Measurements from ENCODE around the gene MDP1.

Gene MDP1

DNA sequence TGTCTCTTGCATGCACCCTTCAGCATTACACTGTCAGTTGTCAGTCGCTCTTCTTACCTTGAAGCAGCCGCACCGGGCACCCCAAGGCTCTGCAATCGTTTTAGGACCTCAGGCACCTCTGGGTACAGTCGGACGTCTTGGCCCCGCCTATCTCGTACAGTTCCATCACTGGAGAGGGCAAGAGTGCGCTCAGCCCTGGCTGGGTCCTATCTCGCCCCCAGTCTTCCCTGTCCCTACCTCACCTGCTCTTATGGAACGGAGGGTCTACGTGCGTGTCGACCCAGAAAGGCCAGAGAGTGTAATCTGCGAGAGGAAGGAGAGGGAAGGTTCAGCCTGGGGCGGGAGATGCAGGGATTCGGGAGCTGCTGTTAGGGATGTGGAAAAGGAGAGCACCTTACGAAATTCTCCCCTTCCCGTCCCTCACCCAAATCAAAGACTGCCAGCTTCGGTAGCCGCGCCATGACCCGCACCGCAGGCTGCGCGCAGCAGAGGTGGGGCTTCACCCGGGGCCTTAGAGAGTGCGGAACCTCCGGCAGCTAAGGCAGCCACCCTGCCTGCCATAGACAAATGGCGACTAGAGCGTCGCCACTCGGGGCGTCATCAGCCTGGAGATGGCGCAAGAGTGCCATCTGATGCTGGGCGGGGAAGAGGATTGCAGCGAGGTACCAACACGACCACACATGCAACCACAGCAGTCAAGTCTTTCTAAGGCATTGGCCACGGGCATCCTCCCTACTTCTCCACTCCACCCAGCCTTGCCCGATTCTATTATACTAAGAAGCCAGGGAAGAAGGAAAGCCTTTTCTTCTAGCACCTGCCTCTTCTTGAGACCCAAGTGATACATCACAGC lies at the start of gene MDP1:
Gene MDP1, minus strand, starts transcription at position 572 of the 850 bp plus-strand sequence. Its CDS starts 111 bp downstream, at position 461.
- DNase-seq (ENCODE audit: low spot score) = peak; percentile 90

DNA sequence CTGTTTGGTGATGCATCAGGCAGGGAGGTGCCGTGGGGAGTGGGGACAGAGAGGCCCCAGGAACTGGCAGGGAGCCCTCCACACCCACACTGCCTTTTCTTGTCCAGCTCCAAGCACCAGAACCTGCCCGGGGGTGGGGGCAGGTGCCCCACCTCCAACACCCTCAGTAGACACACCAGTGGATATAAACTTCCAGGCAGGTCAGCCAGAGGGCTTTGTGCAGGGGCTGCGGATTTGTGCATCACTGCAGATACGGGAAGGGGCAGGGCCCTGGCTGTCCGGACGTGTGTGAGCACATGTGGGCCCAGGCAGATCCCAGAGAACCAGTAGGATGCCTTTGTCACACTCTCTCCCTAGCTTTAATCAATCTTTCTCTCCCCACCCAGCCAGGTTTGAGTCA lies 48.4 kb upstream of the MDP1 start:
- DNase-seq (ENCODE audit: low spot score) = no peak

DNA sequence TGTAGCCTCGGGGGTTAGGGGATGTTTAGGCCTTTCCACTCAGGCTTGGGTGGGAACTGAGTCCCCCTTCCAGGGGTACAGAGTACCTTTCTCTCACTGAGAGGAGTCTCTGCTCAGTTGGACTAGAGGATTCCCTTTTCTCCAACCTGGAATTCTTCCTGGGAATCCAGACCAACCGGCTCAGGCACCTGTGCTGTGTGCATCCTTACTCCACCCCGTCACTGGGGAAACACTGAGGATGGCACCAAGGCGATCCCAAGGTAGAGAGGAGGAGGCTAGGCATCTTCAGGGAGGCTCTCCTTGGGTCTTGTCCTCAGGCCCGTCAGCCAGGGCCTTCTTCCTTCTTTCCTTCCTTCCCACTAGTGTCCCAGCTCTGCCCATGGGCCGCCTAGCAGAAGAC lies 48.0 kb upstream of the MDP1 start:
- no peak for DNase-seq (ENCODE audit: low spot score)

DNA sequence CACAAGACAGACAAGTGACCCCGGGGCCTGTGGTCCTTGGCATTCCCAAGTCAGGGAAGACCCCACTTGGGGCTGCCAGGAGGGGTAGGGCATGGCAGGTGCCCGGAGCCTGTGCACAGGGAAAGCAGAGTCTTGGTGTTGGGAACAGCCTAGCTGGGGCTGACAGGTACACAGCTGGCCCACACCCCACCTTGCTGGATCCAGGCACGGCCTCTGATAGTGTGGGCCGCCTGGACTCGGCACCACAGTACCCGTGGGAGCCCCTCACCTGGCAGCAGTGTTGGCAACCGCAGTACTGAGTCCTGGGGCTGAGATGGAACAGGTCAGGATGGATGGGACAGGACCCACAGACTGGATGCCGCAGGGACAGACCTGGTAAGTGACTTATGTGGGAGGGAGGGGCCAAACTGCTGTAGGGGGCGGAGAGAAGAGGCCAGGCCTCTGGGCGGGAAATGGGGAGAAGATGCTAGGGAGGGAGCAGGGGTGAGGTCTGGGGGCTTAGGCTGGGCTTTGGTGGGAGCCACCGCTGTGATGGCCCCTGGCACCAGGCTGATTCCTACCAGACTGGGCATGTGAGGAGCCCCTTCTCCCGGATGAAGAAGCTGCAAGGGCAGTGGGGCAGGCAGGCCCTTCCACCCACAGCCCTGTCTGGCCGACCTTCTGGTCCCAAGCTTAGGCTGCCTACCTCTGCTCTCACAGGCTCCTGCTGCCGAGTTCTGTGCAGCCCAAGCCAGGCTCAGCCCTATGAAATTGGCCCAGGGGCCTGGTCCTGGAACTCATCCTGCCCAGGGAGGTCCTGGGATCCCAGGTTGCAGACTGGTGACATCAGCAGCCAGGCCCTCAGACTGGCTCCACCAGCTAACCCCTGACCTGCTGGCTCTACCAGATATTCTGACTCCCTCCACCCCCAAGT lies 47.2 kb upstream of the MDP1 start, which contains the start of gene TGM1:
Gene TGM1, minus strand, starts transcription at position 357 of the 913 bp plus-strand sequence. CDS start 825 bp downstream, outside the sequence.
- DNase-seq (ENCODE audit: low spot score) = no peak

DNA sequence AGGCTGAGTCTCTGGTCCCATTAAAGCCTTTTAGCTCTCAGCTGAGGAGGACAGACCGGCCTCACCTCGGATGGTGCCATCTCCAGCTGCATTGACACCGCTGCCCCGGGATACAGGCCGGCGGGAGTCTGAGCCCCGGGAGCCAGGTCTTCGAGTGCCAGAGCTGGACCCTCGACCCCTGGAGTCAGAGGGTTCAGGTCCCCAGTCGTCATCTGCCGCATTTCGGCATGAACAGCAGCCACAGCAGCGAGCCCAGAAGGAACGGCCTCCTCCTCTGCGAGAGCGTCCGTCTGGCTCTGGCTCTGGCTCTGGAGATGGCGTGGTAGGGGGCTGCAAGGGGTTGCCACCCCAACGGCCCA lies 46.1 kb upstream of the MDP1 start:
- no peak for DNase-seq (ENCODE audit: low spot score)

DNA sequence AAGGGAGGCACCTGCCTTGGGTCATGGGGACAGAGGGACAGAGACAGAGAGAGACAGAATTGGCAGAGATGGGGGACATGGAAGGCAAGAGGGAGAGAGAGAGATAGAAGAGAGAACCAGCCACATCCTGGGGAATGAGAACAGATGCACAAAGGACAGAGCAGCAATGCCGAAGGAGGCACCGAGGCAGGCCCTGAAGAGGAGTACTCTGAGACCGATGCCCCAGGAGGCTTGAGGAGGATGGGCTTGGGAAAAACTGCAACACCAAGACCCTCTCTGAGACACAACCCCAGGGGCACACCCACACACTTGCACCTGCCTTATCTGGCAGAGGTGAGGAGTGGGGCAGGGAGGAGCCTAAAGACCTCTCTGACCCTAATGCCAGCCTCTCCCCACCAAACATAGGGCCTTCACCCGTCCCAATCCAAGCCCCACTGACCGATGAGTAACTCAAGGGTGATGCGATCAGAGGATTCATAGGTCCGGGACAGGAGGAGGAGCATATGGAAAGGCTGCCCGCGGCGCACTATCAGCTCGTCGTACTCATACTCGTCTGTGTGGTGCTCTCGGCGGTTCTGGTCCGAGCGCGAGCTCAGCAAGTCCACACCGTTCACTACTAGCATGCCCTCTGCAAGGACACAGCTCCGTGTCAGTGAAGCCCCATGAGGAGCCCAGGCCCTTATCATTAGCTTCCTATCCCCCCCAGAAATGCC lies 45.5 kb upstream of the MDP1 start:
- DNase-seq (ENCODE audit: low spot score) = no peak

DNA sequence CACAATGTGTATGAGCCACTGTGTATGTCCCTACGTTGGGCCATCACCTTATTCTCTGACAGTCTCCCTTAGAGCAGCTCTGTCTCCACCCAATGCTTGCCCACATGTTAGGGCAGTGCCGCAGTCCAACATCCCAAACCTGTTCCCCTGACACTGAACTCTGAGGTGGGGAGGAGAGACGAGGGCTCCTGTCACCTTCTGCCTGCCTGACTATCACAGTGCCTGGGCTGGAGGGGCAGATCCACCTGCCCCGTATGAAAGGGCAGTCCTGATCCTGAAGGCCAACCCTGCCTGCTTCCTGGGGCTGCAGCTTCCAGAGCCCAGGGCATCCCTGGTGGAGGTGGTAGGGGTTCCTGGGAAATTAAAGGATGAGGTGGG lies 44.9 kb upstream of the MDP1 start:
- DNase-seq (ENCODE audit: low spot score) = no peak

DNA sequence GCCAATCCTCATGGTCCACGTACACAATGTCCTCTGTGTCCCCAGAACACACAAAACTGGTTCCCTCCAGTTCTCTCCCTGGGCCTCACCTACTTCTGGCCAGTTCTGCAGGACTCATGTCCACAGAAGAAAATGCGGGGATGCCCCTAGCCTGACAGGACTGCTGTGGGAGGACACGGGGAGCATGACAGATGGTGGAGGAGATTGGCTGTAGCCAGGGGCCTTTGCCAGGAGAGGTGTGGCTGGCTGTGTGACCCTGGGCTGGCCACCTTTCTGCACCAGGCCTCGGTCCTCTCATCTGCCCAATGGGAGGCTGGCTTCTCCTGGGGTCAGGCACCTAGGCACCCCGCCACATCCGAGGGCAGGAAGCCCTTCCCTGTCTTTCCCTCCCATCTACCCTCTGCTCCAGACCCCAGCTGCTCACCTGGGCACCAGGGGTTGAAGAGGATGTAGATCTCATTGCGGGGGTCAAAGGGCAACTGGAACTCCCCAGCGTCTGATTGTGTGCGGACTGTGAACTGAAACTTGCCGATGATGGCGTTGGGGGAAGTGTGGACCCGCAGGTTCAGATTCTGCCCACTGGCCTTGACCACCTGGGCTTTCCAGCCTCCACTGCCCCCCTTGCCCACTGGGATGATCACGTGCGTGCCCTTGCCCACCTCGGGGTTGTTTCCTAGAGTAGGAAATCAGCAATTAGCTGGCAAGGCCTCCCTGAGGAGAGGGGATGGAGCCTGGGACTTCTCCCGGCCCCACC lies 44.3 kb upstream of the MDP1 start:
- DNase-seq (ENCODE audit: low spot score) = no peak

DNA sequence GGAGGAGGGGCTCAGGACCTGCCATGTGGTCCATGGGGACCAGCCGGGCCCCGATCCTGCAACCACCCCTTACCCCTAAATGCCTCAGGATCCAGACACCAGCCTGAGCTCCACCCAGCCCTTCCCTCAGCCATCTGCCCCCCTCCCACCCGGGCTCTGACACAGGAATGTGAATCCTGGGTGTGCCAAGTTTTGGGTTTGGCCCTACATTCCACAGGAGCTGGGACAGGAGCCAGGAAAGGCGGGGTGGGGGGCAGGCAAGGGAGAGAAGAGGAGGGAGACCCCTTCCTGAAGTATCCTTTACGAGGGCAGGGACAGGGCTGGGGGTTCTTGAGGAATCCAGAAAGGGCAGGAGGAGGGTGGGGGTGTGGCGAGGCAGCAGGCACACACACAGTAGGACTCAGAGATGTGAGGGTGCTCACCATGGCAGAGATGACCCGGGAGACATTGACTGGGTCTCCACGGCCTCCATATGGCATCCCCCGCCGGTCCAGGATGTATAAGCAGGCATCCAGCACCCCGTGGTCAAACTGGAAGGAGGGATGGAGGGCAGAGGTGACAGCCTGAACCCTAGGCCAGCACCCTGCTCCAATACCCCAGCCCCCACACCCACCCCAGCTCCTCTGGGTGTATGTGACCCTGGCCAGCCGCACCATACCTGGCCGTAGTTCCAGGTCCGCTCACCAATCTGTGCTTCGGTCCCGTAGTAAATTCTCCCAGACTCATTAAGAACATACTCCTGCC lies 43.6 kb upstream of the MDP1 start:
- DNase-seq (ENCODE audit: low spot score) = no peak

DNA sequence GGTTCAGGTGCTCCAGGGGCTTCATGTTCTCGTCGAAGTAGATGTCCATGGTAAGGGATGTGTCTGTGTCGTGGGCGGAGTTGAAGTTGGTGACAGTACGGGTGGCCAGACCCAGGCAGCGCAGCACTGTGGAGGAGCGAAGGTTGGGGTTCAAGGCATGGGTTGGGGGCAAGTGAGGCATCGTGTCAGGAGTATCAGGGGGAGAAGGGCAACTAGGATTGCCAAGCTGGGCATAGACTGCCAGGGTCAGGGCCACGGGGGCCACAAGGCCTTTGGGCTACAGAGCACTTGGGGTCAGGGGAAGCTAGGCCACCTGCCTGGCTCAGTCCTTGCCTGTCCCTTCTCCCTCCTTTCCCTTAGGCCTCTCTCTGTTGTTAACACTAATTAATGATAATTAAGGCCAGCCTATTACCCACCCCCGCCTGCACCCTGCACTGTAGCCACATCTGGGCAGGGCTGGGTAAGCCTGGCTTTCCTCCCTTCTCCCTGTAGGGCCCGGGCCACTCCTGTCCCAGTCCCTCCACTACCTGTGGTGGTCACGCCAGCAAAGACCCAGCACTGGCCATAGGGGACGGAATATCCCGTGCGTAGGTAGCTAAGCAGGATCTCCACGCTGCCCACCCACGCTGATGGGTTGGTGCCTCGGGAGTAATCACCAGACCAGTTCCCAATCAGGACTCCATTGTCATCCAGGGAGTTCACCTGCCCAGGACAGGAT lies 42.8 kb upstream of the MDP1 start:
- DNase-seq (ENCODE audit: low spot score) = no peak

DNA sequence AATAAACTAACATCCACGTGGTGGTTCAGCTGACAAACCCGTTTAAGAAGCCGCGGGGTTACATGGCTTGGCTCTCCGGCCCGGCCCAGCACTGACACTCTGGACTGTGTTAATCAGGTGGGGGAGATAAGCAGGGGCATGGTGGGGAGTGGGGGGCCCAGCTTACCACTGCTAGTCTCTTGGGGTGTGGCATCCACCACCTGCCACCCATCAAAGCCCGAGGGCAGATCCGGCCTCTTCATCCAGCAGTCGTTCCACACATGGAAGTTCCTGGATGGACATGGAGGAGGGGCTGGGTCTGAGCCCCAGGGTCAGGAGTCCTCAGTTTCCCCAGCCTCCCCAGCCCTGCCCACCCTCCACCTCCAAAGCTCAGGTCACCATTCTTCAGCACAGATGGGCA lies 42.3 kb upstream of the MDP1 start:
- DNase-seq (ENCODE audit: low spot score) = no peak

DNA sequence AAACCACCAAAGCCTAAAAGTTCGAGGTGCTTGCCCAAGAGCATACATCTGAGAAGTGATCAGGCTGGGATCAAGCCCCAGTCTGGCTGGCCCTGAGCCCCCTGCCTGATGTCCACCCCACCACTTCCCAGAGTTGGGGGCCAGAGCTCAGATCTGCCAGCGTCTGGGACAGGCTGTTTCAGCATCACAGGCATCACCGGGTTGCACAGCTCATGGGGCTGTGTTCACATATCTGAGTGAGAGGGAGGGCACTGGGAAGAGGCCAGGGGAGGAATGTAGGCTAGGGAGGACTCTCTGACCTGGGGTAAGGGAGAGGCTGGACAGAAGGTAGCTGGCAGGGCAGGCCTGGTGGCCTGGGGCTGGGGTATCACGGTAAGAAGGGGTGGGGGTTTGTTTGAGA lies 41.1 kb upstream of the MDP1 start:
- no peak for DNase-seq (ENCODE audit: low spot score)

DNA sequence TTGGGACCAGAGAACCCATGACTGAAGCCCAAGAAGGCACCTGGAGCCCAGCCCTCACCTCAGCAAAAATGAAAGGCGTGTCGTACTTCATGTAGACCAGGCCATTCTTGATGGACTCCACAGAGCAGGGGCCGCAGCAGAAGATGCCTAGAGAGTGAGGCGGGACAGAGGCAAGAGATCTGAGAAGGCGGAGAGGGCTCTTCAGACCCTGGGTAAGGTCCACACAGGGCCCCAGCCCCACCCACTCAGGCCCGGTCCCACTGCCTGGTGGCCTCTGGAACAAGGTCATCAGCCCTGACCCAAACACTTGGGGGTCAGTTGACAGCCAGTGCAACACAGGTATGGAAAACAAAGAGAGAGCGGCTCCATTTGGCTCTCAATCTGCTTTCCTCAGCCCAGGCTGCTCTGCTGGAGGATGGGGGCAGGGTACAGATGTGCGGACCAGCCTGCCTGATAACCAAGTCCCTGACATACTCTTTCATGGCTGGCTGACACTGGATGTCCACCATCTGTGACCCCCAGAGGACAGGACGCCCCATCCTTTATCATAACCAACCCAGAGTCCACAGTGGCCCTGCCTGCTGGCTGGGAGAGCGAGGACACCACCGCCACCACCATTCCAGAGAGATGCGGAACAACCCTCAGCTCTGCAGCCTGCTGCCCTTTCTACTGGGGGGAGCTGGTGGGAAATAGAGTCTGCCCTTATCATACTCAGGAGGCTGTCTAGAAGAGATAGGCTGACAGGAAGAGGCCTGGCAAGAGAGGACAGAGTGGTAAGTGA lies 40.3 kb upstream of the MDP1 start:
- DNase-seq (ENCODE audit: low spot score) = no peak

DNA sequence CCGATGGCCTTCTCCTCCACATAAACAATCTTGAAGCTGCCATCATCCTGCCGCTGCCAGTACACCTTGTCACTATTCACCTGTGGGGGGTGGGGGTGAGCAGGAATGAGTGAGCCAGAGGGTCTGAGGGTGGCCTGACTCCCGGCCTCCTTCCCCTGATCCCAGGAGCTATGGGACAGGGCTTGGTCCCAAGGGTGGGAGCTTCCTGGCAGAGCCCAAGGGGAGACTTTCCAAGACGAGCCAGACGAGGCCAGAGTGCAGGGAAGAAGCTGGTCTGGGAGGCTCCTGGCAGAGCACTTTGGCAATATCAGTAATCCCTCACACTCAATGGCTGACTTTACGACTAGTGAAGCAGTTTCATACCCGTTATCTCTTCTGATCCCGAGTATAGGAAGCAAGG lies 39.6 kb upstream of the MDP1 start:
- DNase-seq (ENCODE audit: low spot score) = no peak

DNA sequence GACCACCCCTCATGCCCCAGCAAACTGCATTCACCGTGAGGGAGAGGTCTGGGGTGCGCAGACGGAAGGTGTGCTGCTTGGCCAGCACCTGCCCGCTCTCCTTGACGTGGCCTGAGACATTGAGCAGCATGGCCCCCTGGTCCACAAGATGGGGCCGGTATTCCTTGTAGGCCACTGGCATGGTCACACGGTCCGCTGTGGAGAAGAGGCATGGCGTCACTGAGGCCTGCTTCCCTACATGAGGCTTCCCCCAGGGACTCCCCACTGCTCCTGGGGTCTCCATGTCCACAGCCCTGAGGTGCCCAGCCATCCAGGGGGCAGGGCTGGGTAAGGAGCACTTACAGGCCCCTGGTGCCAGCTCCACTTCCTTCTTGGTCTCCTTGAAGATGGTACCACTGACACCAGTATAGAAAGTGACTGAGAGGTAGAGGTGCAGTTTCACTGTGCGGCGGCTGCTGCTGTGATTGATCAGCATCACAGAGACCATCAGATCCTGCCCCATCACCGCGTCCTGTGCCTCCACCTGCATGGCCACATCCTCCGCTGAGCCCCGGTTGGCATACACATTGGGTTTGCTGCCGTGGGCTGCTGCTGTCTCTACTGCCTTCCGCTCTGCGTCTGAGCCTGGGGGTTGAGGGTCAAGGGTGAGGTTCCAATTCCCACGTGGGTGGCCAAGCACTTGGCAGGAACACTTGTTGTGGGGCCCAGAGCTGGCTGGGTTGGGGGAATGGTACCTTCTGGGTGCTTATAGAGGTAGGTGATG lies 38.9 kb upstream of the MDP1 start:
- no peak for DNase-seq (ENCODE audit: low spot score)

DNA sequence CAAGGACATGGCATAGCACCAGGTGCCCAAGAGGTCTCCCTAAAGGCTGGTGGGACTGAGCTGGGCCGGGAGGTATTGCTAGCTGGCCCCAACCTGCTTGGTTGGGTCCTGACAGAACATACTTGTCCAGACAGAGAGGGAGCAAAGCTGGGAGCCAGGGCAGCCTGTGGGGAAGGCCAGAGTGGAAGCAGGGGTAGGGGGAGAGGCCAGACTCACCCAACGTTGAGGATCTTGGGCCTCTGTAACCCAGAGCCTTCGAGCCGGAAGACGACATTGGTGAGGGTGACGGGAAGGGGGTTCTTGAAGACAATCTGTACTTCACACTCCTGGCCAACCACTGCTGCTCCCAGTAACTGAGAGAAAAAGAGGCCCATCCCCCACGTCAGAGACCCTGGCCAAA lies 38.1 kb upstream of the MDP1 start:
- DNase-seq (ENCODE audit: low spot score) = no peak

DNA sequence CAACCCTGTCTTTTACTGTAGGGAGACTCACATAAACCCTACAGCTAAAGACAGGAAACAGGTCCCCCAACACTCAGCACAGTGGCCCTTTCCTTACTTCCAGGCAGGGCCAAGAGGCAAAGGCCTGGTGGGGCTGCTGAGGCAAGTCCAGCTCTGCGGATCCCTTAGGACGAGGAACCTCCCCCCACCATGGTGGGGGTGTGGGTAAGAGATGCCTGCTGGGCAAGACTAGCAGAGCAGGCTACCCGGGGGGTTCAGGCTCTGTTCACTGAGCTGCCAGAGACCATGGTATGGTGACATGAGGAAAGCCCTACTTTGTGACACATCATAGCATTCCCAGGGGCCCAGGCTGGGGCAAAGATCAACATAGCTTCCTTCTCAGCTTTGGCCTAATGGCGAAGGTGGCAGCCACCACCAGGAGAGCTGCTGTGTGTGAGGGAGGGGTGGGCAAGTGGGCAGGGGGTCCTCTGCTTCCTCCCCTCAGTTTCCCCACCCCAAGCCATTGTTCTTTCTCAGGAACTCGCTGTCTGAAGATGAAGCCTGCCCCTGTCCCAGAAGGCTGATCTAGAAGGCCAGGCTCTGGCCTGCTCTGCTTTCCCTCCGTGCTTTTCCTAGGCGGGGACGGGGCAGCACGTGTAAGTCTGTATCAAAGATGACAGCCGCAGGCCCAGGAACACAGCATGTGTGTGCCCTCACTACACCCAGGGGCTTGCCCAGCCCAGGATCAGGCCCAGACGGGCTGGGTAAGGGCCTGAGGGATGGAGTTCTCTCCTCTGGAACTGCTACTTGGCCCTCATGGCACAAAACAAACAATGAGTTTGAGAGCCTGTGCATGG lies 36.6 kb upstream of the MDP1 start:
- no peak for DNase-seq (ENCODE audit: low spot score)

DNA sequence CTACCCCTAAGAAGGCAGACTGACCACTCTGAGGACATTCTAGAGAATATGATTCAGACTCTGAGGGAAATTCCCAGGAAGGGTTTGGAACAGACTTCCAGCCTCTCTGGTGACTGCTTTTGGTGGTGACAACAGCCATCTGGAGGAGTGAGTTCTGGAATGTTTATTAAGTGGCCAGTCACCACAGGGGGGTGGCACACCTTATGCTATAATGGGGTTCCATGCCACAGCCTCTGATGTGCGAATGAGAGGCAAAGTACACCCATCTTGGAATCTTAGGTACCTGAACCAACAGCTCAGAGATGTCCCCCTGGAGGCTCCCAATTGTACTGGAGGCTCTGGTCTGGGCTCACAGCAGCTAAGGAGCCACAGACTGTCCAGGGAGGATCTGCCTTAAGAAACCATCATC lies 36.0 kb upstream of the MDP1 start:
- no peak for DNase-seq (ENCODE audit: low spot score)

Data from putamen (tissue), 1 donor.